HG03135 (cell line): Measurements from ENCODE around the gene RNF222.
"Not testable (repeated sequence)": the region's sequence is repeated elsewhere in the genome, so short reads cannot be mapped to it uniquely, and the experiment has no call there.

Experiments
- ATAC-seq: cut with Tn5 transposase; IDR thresholded peaks from one replicate; pipeline ENCODE4 v1.9.1; 2021; ENCODE audit warnings: mild to moderate bottlenecking, moderate library complexity; ENCODE audit not compliant: unreplicated experiment

RNF222 gene

DNA sequence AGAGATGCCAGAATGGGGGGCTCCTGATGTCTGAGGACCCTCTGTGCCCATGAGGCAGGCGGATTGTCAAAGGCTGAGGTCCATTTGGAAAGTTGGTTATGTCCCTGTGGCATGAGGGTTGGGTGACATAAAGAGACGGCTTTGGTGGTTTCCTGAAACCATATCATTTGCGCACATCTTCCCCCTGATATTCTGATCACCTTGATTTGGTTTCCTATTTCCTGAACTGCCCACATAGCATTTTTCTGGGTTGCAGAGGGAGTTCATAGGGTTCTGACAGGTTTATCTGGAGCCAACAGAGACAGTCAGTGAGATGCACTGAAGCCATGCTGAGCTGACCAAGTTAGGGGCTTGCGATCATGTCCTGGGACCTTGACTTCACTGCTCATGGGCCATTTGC lies 15.7 kb upstream of the RNF222 start:
- ATAC-seq: no peak

- ATAC-seq: no peak
Measured at GRCh38 chr17:8412089-8412488, 14.5 kb upstream of the RNF222 start.

GRCh38 chr17:8410883-8411238 lies 13.2 kb upstream of the RNF222 start:
- no peak for ATAC-seq

DNA sequence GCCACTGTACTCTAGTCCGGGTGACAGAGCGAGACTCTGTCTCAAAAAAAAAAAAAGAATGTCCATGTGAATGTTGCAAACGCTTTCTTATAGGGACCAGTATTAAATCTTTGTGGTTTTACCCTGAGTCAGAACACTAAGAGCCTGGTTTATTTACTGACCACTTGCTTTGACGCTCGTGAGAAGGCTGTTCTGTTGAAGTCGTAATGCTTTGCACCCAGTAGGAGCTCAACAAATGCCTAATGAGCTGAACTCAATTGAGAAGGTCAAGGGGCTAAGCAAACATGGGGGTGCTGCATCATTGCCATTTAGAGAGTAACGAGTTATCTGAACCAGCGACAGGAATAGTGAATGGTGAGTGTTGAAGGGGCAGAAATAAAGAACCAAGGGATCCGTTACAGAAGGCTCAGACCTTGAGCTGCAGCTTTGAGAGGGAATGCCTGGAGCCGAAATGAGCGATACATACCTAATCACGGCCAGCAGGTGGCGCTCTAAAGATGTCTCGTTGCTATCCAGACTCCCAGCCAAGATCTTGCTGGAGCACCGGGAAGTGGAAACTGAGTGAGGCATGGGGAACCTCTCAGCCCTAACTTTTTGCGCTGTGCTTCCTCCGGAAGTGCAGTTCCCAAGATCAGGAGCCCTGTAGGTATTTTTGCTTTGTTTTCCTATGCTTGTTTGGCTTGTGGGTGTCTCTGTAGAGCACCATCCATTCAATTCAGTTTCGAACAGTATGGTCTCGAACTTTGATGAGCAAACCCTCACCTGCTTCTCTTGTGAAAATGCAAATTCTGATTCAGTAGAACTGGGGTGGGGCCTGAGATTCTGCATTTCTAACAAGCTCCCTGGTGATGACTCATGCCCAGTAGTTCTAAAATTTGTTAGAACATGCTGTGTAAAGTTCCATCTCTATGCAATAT lies 12.6 kb upstream of the RNF222 start:
- ATAC-seq: no peak

DNA sequence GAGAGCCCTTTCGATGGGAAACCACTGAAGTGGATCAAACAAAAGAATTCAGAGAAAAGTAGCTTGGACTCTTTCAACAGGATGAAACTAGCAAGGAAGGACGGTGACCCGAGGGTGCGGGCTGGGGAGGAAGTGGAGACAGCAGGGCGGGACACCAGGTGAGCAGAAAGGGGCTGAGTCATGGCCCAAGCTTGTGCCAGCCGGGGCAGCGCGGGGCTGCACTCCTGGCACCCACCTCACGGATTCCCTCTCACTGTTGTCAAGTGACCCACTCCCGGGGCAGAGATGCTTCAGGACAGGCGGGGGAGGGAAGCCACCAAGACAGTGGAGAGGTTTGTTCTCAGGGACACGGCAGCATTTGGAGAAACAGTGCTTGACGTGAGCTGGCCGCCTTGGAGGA lies 10.7 kb upstream of the RNF222 start:
- ATAC-seq: no peak

DNA sequence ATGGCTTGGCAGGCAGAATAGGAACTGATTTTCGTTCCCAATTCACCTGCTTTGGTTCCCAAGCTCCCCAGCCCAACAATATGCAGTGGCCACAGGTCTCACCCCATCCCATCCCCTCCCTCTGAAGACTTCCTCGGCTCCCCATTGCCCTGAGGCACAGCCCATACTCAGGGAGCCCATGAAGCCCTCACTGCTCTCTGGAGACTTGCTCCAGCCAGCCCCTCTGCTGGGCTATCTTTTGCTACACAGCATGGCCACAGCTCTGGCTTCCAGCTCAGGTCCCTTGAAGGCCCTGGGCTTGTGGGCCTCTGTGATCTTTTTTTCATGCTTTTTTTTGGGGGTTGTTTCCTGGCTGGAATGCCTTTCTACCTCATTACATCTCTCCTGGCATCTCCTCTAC lies 8.5 kb upstream of the RNF222 start:
- ATAC-seq: no peak

DNA sequence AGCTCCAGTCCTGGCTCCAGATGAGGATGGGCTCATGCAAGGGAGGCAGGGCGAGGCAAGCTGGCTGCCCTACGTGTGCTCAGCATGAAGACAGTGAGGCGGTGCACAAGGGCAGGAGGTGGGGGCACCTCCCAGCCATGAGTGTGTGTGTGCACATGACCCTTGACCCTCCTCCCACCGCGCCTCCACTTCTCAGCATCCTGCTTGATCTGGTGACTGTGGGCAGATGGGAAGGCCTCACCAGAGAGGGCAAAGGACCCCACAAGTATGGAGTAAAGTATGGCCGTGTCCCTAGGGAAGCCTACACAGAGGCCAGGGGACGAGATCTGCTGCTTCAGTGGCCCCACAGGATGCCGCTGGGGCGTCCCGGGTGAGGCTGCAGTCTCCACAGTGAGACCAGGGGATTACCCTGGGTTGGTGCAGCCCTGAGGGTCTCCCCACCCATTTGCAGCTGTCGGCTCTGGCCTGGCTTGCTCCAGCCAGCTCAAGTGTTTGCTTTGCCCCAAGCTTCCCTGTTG lies 7.9 kb upstream of the RNF222 start:
- no peak for ATAC-seq

DNA sequence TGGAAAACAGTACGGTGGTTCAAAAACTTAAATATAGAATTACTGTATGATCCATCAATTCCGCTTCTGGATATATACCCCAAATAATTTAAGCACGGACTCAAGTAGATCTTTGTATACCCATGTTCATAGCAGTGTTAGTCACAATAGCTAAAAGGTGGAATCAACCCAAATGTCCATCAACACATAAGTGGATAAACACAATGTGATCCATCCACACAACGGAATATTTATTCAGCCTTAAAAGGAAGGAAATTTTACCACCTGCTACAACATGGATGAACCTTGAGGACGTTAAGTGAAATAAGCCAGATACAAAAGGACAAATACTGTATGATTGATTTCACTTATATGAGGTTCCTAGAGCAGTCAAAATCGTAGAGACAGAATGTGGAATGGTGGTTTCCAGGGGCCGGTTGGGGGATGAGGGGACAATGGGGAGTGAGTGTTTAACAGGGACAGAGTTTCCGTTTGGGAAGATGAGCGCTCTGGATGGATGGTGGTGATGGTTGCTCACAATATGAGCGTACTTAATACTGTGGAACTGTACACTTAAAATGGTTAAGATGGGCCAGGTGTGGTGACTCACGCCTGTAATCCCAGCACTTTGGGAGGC lies 5.4 kb upstream of the RNF222 start:
- ATAC-seq: no peak

- ATAC-seq: no peak
Measured at GRCh38 chr17:8401107-8401506, 3.5 kb upstream of the RNF222 start.

GRCh38 chr17:8398980-8399379 lies 1.4 kb upstream of the RNF222 start:
- no peak for ATAC-seq

DNA sequence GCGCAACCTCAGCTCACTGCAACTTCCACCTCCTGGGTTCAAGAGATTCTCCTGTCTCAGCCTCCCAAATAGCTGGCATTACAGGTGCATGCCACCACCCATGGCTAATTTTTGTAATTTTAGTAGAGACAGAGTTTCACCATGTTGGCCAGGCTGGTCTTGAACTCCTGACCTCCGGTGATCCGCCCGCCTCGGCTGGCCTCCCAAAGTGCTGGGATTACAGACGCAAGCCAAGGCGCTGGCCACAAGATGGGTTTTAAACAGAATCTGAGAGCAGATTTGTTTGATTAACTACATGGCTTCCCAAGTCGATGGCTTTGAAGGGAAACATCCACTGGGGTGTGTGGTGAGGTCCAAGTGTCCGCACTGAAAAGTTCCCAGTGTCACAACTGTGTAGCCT lies 3.1 kb downstream of the RNF222 start:
- ATAC-seq: not testable (repeated sequence)

DNA sequence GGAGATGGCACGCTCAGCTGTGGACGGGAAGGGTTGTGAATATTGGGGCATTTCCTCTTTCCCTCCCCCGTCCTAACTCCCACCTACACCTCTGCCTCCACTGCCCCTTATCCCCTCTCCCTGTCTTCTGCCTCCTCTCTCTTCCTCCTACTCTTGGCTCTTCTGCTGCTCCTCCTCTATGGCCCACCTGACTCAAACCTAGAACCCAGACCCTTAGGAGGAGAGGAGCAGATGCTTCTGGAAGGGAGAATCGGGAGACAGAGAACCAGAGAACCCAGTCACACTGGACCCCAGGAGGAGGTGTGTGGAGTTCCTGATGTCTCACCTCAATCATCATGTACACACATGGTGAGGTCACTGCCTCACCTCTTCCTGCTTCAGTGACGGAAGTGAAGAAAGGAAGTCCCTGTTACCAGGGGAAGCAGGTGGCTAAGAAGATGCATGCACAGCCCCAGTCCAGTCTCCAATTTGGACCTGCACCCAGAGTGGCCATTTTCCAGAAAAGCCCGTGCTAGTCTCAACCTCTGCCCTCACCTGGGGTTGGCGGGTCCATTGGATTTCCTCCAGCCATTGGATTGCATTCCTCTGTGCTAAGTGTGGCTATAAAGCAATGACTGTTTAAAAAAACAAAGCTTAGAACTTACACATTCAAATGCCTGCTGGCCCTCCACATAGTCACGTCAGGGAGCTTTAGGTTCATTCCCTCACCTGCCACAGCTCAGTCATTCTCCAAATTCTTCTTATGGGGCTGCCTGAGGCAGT lies 4.0 kb downstream of the RNF222 start:
- no peak for ATAC-seq

DNA sequence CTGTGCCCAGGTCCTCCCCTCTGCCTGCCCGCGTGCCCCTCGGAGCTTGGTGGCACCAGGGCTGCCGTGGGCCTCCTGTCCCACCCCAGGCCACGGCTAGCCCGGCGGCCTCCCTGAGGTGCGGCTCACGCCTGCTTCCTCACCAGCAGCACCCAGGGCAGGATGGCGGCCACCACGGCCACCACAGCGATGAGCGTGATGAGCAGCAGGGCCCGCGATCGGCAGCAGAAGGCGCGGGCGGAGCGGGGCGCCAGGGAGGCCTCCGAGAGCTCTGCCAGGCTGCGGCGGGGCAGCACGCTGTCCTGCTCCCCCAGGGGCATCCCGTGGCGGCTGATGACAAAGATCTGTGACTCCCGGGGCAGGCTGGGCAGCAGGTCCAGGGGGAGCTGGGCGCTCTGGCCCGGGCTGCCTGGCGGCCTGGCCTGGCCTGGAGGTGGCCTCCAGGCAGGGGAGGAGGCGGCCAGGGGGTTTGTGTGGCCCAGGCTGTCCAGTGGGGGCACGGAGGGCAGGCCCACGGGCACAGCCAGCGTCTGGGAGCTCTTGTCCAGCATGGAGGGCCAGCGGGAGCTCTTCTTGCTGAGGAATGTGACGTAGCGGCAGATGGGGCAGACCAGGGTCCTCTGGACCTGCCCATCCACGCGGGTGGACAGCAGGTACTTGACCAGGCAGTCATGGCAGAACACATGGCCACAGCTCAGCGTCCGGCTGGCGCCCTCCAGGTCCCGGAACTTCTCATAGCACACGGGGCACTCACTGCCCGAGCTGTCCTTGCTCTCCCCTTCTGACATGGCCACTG lies 4.8 kb downstream of the RNF222 start:
- ATAC-seq: no peak

DNA sequence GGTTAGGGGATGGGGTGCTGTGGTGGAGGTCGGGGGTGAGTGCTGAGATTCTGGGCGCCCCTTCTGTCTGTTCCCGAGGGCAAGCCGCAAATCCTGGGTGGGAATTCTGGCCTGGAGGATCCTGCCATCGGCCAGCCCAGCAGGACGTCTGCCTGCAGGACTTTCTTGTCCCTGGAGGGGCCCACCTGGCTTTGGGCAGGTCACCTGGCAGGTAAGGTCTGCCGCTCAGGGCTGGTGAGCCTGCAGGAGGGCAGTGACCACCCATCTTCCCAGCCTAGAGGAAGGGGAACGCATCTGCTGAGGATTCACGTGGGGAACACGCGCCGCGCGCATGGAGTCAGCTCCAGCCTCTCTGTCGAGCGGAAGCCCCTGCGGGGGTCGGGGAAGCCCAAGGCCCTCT lies 5.4 kb downstream of the RNF222 start:
- no peak for ATAC-seq

GRCh38 chr17:8391711-8392110 lies 5.9 kb downstream of the RNF222 start:
- ATAC-seq: no peak

DNA sequence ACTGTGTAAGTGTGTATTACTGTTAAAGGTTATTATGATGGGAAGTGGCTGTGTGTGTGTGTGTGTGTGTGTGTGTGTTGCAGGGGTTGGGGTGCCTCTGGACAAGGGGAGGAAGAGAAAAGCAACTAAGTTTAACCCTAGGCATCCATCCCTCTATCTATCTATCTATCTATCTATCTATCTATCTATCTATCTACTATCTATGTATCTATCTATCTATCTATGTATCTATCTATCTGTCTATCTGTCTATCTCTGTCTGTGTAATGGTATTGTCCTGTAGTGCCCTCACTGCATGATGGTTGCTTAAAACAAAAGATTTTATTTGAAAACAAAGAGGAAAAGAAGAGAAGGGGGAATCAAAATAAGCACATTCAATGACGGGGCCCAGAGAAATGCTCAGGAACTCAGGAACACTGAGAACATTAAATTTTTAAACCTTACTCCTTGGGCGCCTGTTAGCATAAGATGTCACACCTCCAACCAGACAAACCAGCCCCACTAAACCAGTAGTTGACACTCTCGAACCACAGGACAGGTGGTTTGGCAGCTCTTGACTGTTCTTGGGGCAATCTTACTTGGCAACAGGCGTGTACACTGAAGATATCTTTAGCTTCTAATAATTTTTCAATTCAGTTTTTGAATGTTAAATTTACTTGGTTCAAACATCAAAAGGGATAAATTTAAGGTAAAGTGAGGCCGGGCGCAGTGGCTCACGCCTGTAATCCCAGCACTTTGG lies 9.5 kb downstream of the RNF222 start:
- ATAC-seq: no peak

DNA sequence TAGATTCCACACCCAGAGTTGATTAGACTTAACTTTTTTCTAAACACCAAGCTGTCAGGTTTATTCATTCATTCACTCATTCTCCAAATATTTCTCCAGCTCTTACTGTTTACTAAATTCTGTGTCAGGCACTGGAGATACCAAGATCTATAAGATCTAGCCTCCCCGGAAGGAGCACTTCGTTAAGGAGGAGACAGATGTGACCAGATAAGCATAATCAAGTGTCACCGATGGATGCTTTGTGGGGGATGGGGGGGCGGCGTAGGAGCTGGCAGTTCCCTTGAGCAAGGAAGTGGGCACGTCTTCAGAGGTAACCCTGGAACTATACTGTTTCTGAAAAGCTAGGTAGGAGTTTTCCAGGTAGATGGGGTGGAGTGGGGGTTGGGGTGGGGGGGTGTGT lies 10.8 kb downstream of the RNF222 start:
- no peak for ATAC-seq

DNA sequence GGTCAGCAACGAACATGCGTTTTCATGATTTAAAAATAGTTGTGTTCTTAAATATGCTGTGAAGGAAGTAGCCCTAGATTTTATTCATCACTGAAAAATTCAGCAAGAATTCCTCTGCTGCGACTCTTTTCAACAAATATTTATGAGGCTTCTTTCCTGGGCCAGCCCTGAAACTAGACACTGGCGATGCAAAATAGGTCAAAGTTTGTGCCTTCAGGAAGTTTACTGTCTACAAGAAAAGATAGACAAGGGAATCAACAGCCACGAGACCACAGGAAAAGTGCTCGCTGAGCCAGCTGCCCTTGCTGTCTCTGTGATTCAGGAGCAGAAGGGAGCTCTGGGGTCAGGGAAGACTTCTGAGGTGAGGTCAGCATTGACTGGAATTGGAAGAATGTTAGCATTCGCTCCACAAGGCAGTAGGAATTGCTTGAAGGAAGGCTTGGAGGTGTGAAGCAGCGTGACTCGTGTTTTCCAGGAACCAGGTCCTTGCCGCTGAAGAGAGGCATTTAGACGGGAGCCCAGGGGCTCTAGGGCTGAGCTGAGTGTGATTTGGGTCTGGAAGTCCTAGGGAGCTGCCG lies 12.7 kb downstream of the RNF222 start:
- no peak for ATAC-seq

GRCh38 chr17:8383143-8383822 lies 14.3 kb downstream of the RNF222 start, which contains the start of gene RPL26:
RPL26 (minus strand) TSS chr17:8383193; CDS start chr17:8382310, 883 bp downstream.
- ATAC-seq: peak; percentile 80
